HG03103 (cell line): Measurements from ENCODE around the gene PRKCB.

Experiments
- ATAC-seq: cut with Tn5 transposase; IDR thresholded peaks from one replicate; pipeline ENCODE4 v1.9.1; 2021; ENCODE audit warnings: low read depth; ENCODE audit not compliant: unreplicated experiment

PRKCB gene

GRCh38 chr16:23862556-23862955, 26.8 kb downstream of the PRKCB start:
- no peak for ATAC-seq

GRCh38 chr16:23863511-23864422, 28.0 kb downstream of the PRKCB start:
- ATAC-seq = peak; percentile 62

- ATAC-seq = no peak
Measured at GRCh38 chr16:23865853-23866252, 30.1 kb downstream of the PRKCB start.

GRCh38 chr16:23866621-23867020, 30.8 kb downstream of the PRKCB start:
- no peak for ATAC-seq

GRCh38 chr16:23867566-23867965, 31.8 kb downstream of the PRKCB start:
- ATAC-seq = no peak

GRCh38 chr16:23868136-23868535, 32.4 kb downstream of the PRKCB start:
- ATAC-seq = no peak

- ATAC-seq = no peak
Measured at GRCh38 chr16:23869052-23869451, 33.3 kb downstream of the PRKCB start.

GRCh38 chr16:23871924-23872323, 36.1 kb downstream of the PRKCB start:
- no peak for ATAC-seq

GRCh38 chr16:23874613-23875294, 39.0 kb downstream of the PRKCB start:
- ATAC-seq = no peak

GRCh38 chr16:23876256-23876896, 40.6 kb downstream of the PRKCB start:
- no peak for ATAC-seq

- ATAC-seq = no peak
Measured at GRCh38 chr16:23877107-23878070, 41.6 kb downstream of the PRKCB start.

- no peak for ATAC-seq
Measured at GRCh38 chr16:23879735-23880373, 44.1 kb downstream of the PRKCB start.

- no peak for ATAC-seq
Measured at GRCh38 chr16:23889189-23889588, 53.4 kb downstream of the PRKCB start.

GRCh38 chr16:23893986-23894385, 58.2 kb downstream of the PRKCB start:
- ATAC-seq = no peak

- no peak for ATAC-seq
Measured at GRCh38 chr16:23895052-23895451, 59.3 kb downstream of the PRKCB start.

- ATAC-seq = no peak
Measured at GRCh38 chr16:23896832-23897821, 61.3 kb downstream of the PRKCB start.

- ATAC-seq = no peak
Measured at GRCh38 chr16:23898682-23899430, 63.1 kb downstream of the PRKCB start.

GRCh38 chr16:23899869-23900268, 64.1 kb downstream of the PRKCB start:
- no peak for ATAC-seq
